Loucy (cell line): ENCODE measurements around the gene PODXL2.

Experiments
- EZH2phosphoT487 ChIP-seq: fragments of 200-600 bp; IDR thresholded peaks from 2 replicates; pipeline ENCODE4 v1.6.1; 2018; ENCODE audit warnings: antibody characterized with exemption, mild to moderate bottlenecking, moderate library complexity, borderline replicate concordance
- TF ChIP-seq, protein P1 (sequence below): fragments of 200-600 bp; sonication (generic); conservative IDR thresholded peaks from 2 replicates; pipeline ENCODE4 v1.5.1; 2014; ENCODE audit warnings: mild to moderate bottlenecking, antibody characterized with exemption, low read length

DNA sequence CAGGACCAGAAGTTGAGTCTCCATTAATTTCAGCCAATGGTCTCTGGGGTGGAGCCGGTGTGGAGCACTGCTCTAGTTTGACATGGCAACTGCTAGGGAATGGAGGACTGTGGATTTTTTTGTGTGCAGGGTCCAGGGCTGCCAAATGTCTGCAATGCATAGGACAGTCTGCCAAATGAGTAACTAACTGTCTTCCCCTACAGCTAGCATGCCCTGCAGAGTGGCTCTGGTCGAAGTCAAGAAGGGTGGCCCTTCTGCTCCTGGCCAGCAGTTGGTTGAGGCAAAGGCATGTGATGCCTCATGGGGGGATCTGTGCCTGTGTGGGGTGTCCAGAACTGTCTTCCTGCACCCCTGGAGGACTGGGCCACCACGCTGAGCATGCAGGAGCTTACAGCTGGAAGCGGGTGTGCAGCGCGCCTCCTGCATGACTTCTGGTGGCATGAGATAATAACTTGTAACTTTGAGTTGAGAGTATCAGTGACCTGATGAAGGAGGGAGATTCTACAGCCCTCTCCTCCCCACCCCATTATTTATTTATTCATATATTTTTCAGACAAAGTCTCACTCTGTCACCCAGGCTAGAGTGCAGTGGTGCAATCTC lies 43.1 kb upstream of the PODXL2 start:
- TF ChIP-seq, protein P1, sequence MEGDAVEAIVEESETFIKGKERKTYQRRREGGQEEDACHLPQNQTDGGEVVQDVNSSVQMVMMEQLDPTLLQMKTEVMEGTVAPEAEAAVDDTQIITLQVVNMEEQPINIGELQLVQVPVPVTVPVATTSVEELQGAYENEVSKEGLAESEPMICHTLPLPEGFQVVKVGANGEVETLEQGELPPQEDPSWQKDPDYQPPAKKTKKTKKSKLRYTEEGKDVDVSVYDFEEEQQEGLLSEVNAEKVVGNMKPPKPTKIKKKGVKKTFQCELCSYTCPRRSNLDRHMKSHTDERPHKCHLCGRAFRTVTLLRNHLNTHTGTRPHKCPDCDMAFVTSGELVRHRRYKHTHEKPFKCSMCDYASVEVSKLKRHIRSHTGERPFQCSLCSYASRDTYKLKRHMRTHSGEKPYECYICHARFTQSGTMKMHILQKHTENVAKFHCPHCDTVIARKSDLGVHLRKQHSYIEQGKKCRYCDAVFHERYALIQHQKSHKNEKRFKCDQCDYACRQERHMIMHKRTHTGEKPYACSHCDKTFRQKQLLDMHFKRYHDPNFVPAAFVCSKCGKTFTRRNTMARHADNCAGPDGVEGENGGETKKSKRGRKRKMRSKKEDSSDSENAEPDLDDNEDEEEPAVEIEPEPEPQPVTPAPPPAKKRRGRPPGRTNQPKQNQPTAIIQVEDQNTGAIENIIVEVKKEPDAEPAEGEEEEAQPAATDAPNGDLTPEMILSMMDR = no peak
- no peak for TF ChIP-seq EZH2phosphoT487
